Loucy (cell line): ENCODE measurements around the gene BLTP3B.

Experiments used
- H2AFZ ChIP-seq: fragments of 200-600 bp; sonication (generic); 2 replicates; pipeline ENCODE4 v1.6.0; 2016; ENCODE audit warnings: antibody characterized with exemption, mild to moderate bottlenecking, low read length, moderate library complexity
- H3F3A ChIP-seq: fragments of 200-600 bp; 2 replicates; pipeline ENCODE4 v1.6.0; 2016; ENCODE audit warnings: antibody characterized with exemption, low read depth, mild to moderate bottlenecking
- H3K27me3 ChIP-seq: fragments of 200-600 bp; sonication (generic); 2 replicates; pipeline ENCODE4 v1.6.1; 2014; ENCODE audit warnings: low read length, mild to moderate bottlenecking; ENCODE audit not compliant: insufficient read depth, poor library complexity, severe bottlenecking
- H3K36me3 ChIP-seq: fragments of 200-600 bp; sonication (generic); 2 replicates; pipeline ENCODE4 v1.6.1; 2016; ENCODE audit warnings: low read length; ENCODE audit not compliant: insufficient read depth
- H3K4me1 ChIP-seq: fragments of 200-600 bp; sonication (generic); 2 replicates; pipeline ENCODE4 v1.5.1; 2014; ENCODE audit warnings: low read length, mild to moderate bottlenecking; ENCODE audit not compliant: insufficient read depth, poor library complexity, severe bottlenecking
- H3K4me2 ChIP-seq: fragments of 200-600 bp; sonication (generic); 2 replicates; pipeline ENCODE4 v1.6.0; 2014; ENCODE audit warnings: antibody characterized with exemption, low read length, low read depth, mild to moderate bottlenecking; ENCODE audit not compliant: poor library complexity, severe bottlenecking
- H3K4me3 ChIP-seq: fragments of 200-600 bp; sonication (generic); 2 replicates; pipeline ENCODE4 v1.5.1; 2014; ENCODE audit warnings: low read length, mild to moderate bottlenecking, mixed read lengths; ENCODE audit not compliant: poor library complexity, severe bottlenecking
- H3K79me2 ChIP-seq: fragments of 200-600 bp; sonication (generic); 2 replicates; pipeline ENCODE4 v1.6.1; 2014; ENCODE audit warnings: low read length; ENCODE audit not compliant: insufficient read depth
- H3K9ac ChIP-seq: fragments of 200-600 bp; sonication (generic); 2 replicates; pipeline ENCODE4 v1.6.0; 2014; ENCODE audit warnings: mild to moderate bottlenecking, low read depth, low read length, moderate library complexity; ENCODE audit not compliant: poor library complexity, severe bottlenecking
- H3K9me2 ChIP-seq: fragments of 200-600 bp; sonication (generic); replicated peaks from 2 replicates; pipeline ENCODE4 v1.6.1; 2016; ENCODE audit warnings: low read depth, low read length, mixed read lengths
- H3K9me3 ChIP-seq: fragments of 200-600 bp; sonication (generic); 2 replicates; pipeline ENCODE4 v1.6.1; 2014; ENCODE audit warnings: mild to moderate bottlenecking, antibody characterized with exemption, low read length, low read depth; ENCODE audit not compliant: insufficient read depth
- H4K20me1 ChIP-seq: fragments of 200-600 bp; sonication (generic); 2 replicates; pipeline ENCODE4 v1.6.0; 2014; ENCODE audit warnings: antibody characterized with exemption, low read length, mild to moderate bottlenecking; ENCODE audit not compliant: insufficient read depth, poor library complexity, severe bottlenecking
- CTCF ChIP-seq: fragments of 200-600 bp; sonication (generic); conservative IDR thresholded peaks from 2 replicates; pipeline ENCODE4 v1.5.1; 2014; ENCODE audit warnings: mild to moderate bottlenecking, antibody characterized with exemption, low read length
- EZH2phosphoT487 ChIP-seq: fragments of 200-600 bp; IDR thresholded peaks from 2 replicates; pipeline ENCODE4 v1.6.1; 2018; ENCODE audit warnings: antibody characterized with exemption, mild to moderate bottlenecking, moderate library complexity, borderline replicate concordance

The BLTP3B gene

DNA sequence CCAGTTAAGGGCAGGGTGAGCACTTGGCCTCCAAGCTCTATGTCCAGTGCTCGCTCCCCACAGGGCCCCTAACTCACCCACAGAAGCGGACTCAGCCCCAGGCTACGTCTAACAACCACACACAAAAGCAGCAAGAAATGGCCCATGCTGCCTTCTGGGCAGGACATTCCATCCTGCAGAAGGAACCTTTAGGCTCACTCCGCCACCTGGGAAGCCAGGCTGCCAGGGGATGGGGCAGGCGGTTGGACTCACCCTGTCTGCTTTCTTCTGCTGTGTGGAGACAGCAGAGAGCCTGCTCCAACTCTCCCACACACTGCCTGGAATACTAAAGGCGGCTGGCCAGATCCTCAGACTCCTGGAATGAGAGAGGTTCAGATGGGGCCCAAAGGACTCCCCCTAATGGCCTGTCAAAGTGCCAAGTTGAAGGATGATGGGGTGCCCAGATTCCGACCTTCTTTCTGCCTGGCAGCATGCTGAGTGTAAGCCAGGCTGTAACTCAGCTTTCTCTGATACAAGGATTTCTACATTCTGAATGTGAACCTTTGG lies 27.7 kb upstream of the BLTP3B start:
- TF ChIP-seq CTCF, result no peak
- no peak for TF ChIP-seq EZH2phosphoT487
- H2AFZ ChIP-seq, result no peak overlapping the region
- no peaks in the 10 kb centered on the region for H3K9me2 ChIP-seq
- H3F3A ChIP-seq, result no peaks in the 10 kb centered on the region
- H3K4me1 ChIP-seq, result no peaks in the 10 kb centered on the region
- no peaks in the 10 kb centered on the region for H4K20me1 ChIP-seq
- peaks cover 16% of the 10 kb centered on the region; the same call in 1 of the 2 replicates for H3K36me3 ChIP-seq
- no peak overlapping the region for H3K4me2 ChIP-seq
- H3K79me2 ChIP-seq, result no peaks in the 10 kb centered on the region
- no peaks in the 10 kb centered on the region for H3K9me3 ChIP-seq
- no peak overlapping the region for H3K4me3 ChIP-seq
- no peaks in the 10 kb centered on the region for H3K27me3 ChIP-seq
- no peak overlapping the region for H3K9ac ChIP-seq

GRCh38 chr12:100169345-100169744 lies 26.7 kb upstream of the BLTP3B start:
- TF ChIP-seq EZH2phosphoT487 (no peak), CTCF (no peak)
- no peaks in the 10 kb centered on the region for H3F3A ChIP-seq
- no peaks in the 10 kb centered on the region for H3K27me3 ChIP-seq
- no peak overlapping the region for H2AFZ ChIP-seq
- no peak overlapping the region for H3K4me3 ChIP-seq
- H3K4me2 ChIP-seq, result no peak overlapping the region
- H3K4me1 ChIP-seq, result no peaks in the 10 kb centered on the region
- no peak overlapping the region for H3K9ac ChIP-seq
- no peaks in the 10 kb centered on the region for H4K20me1 ChIP-seq
- H3K79me2 ChIP-seq, result no peaks in the 10 kb centered on the region
- no peaks in the 10 kb centered on the region for H3K9me3 ChIP-seq
- no peaks in the 10 kb centered on the region for H3K9me2 ChIP-seq
- peaks cover 11% of the 10 kb centered on the region; the same call in 1 of the 2 replicates for H3K36me3 ChIP-seq

- H3K79me2 ChIP-seq, result no peaks in the 10 kb centered on the region
- H3F3A ChIP-seq, result no peaks in the 10 kb centered on the region
- H3K9ac ChIP-seq, result no peak overlapping the region
- no peaks in the 10 kb centered on the region for H3K9me2 ChIP-seq
- H4K20me1 ChIP-seq, result no peaks in the 10 kb centered on the region
- H3K4me3 ChIP-seq, result no peak overlapping the region
- H3K27me3 ChIP-seq, result no peaks in the 10 kb centered on the region
- H3K4me1 ChIP-seq, result no peaks in the 10 kb centered on the region
- H3K4me2 ChIP-seq, result no peak overlapping the region
- TF ChIP-seq EZH2phosphoT487 (no peak), CTCF (no peak)
- H3K9me3 ChIP-seq, result no peaks in the 10 kb centered on the region
- peaks cover 9% of the 10 kb centered on the region; the same call in 1 of the 2 replicates for H3K36me3 ChIP-seq
- H2AFZ ChIP-seq, result no peak overlapping the region
Measured at GRCh38 chr12:100168562-100168961, 25.9 kb upstream of the BLTP3B start.
